ENCODE results near the gene HOXC11.

- no peak for TF ChIP-seq POLR2A (IDR thresholded peaks at IDR 0.05; ENCODE audit: low read length)
- TF ChIP-seq GATA1 (IDR thresholded peaks at IDR 0.05; ENCODE audit: low read depth, low read length): no peak
These were observed 40.0 kb upstream of the HOXC11 start for GRCh38 chr12:53932915-53933314.

Data from erythroblast (primary cell).